Cardiac muscle cell (in vitro differentiated cells and primary cell): Measurements from ENCODE around the gene OSBPL3. TPM values are rescaled to one million over a fixed set of nuclear protein-coding genes. Genes with fewer than 3 reads are reported as not detected.

Experiments
- DNase-seq, 2 donors: peaks; one replicate each; pipeline versions ENCODE4 v3.0.0 to v3.0.0-alpha.2; 2010 to 2017; ENCODE audit warnings: low read depth in 1 of 2, low spot score in 1 of 2
- H3K27ac ChIP-seq: fragments of 200-600 bp; sonication (generic); 2 replicates; pipeline ENCODE4 v1.5.1; 2016
- H3K27me3 ChIP-seq: fragments of 200-600 bp; sonication (generic); 2 replicates; pipeline ENCODE4 v1.6.0; 2016; ENCODE audit warnings: control low read depth
- H3K36me3 ChIP-seq: fragments of 200-600 bp; sonication (generic); 2 replicates; pipeline ENCODE4 v1.5.1; 2016; ENCODE audit warnings: control low read depth
- H3K4me1 ChIP-seq: fragments of 200-600 bp; sonication (generic); 2 replicates; pipeline ENCODE4 v1.8.1; 2017; ENCODE audit warnings: low read depth, mild to moderate bottlenecking, mixed run types
- H3K4me3 ChIP-seq: fragments of 200-600 bp; sonication (generic); 2 replicates; pipeline ENCODE4 v1.5.1; 2016; ENCODE audit warnings: mild to moderate bottlenecking
- H3K9me3 ChIP-seq: fragments of 200-600 bp; sonication (generic); 2 replicates; pipeline ENCODE4 v1.5.1; 2017; ENCODE audit warnings: low read depth, mild to moderate bottlenecking, control low read depth
- CTCF ChIP-seq: IDR thresholded peaks from 2 replicates; pipeline ENCODE4 v1.5.1; 2012; ENCODE audit warnings: low read depth, mild to moderate bottlenecking, low read length
- polyA plus RNA-seq: library from polyadenylated mRNA; unstranded; fragments of >200 nt; fragmentation: Nextera tagmentation; extraction: Ambion mirVana; gene quantifications from 2 replicates; pipeline ENCODE4 v1.2.1, GENCODE V29; 2016
- total RNA-seq: library from RNA; depleted of rRNA; stranded (reverse); fragments of >200 nt; gene quantifications from 2 replicates; pipeline ENCODE4 v1.2.3, GENCODE V29; 2016

Gene OSBPL3
- total and polyA plus RNA-seq, 2 experiments from 2014 or later, result 7.5 to 8.2 TPM

- H3K27me3 ChIP-seq, result no peaks in the 10 kb centered on the region
- DNase-seq, result no peak
- H3K9me3 ChIP-seq, result no peaks in the 10 kb centered on the region
- H3K4me3 ChIP-seq, result no peak overlapping the region
- no peak for TF ChIP-seq CTCF
- H3K36me3 ChIP-seq, result no peaks in the 10 kb centered on the region
- peaks cover 44% of the 10 kb centered on the region for H3K4me1 ChIP-seq
- no peak overlapping the region for H3K27ac ChIP-seq
These were observed 155.6 kb downstream of the OSBPL3 start for GRCh38 chr7:24824400-24824799.

- Histone ChIP-seq H3K27ac (no peak overlapping the region), H3K4me3 (no peak overlapping the region), H3K36me3 (no peaks in the 10 kb centered on the region), H3K4me1 (peaks cover 32% of the 10 kb centered on the region), H3K9me3 (no peaks in the 10 kb centered on the region), H3K27me3 (no peaks in the 10 kb centered on the region)
- no peak for TF ChIP-seq CTCF
- DNase-seq, result no peak
These were observed 158.3 kb downstream of the OSBPL3 start for GRCh38 chr7:24821754-24822054.

DNA sequence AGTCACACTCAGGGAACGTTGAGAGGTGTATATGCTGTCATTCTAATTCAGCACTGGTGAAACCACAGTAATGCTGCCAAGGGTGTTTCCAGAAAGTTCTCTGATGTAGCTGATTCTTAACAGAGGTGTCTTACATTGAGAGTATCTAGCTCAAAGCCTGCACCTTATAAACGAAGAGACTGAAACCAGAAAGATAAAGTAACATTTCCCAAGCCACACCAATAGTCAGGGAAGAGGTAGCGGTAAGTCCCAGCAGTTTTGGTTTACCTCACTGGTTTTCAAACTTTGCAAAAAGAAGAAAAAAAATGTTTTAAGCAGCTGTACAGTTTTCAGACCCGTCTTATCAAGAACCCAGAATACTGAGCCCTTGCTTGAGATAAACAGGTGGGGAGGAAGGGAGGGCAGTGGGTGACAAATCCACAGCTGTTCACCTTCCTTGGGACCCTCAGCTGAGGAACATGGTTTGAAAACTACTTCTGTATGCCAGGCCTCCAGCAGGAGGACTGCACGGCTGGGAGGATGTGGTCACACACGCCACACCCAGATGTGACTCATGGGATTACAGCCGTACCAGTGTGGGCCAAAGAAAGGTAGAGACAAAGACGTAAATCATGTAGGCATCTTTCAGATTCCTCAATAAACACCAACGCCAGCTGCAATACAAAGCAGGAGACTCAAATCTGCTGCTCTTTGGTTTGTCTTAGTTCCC, 158.8 kb downstream of the OSBPL3 start:
- no peaks in the 10 kb centered on the region for H3K36me3 ChIP-seq
- peak in 1 of 2 donors; percentile 82 for DNase-seq
- H3K4me1 ChIP-seq, result peaks cover 28% of the 10 kb centered on the region
- no peak overlapping the region for H3K4me3 ChIP-seq
- no peak overlapping the region for H3K27ac ChIP-seq
- peak; percentile 36 for TF ChIP-seq CTCF
- no peaks in the 10 kb centered on the region for H3K9me3 ChIP-seq
- H3K27me3 ChIP-seq, result no peaks in the 10 kb centered on the region

GRCh38 chr7:24820730-24821044, 159.3 kb downstream of the OSBPL3 start:
- TF ChIP-seq CTCF, result no peak
- H3K27me3 ChIP-seq, result no peaks in the 10 kb centered on the region
- H3K9me3 ChIP-seq, result no peaks in the 10 kb centered on the region
- H3K36me3 ChIP-seq, result no peaks in the 10 kb centered on the region
- DNase-seq, result peak; percentile 41 to 75
- H3K4me1 ChIP-seq, result peaks cover 23% of the 10 kb centered on the region
- no peak overlapping the region for H3K27ac ChIP-seq
- no peak overlapping the region for H3K4me3 ChIP-seq

DNA sequence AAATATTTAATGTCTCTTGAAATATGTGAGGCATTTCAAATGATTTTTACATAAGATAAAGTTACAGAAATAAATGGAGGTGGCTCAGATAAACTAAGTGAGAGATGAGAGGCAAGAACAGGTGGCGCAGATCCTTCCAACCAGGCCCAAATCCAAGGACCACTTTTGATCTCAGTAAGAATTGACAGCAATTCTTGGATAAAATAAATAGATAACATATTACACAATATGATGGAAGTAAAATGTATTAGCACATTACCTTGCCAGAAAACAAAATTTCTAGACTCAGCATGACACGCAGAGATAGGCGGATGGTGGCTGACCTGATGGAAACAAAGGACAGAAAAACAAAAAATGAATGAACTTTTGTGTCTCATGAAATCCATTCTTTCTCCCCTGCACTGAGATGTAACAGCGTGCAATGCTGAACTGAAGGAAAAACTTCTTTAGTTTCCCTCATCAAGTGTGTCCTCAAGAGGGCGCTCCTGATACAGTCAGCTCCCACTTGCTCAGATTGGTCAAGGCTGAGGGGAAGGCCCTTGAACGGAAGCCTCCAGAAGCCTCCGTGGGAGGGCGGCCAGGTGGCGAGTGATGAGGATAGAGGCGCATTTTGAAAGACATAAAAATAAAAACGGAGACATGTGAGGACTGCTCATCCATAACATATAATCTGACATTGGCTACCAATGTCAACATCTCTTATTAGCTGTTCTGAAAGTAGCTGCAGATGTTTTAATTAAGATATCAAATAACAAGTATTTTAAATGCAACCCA, 159.9 kb downstream of the OSBPL3 start:
- peak; percentile 93 for TF ChIP-seq CTCF
- peak; percentile 87 to 92 for DNase-seq
- Histone ChIP-seq H3K4me3 (no peak overlapping the region), H3K27me3 (no peaks in the 10 kb centered on the region), H3K9me3 (no peaks in the 10 kb centered on the region), H3K27ac (no peak overlapping the region), H3K4me1 (peaks cover 20% of the 10 kb centered on the region), H3K36me3 (no peaks in the 10 kb centered on the region)
